Endothelial cell of umbilical vein (primary cell): Measurements from ENCODE around the gene MSH4. TPM values are rescaled to one million over a fixed set of nuclear protein-coding genes. Genes with fewer than 3 reads are reported as not detected.

Experiments
- BruUV-seq: library from RNA; stranded (reverse); fragments of 400-500 nt; replicated peaks from 2 replicates; lab custom pipeline; 2021; lab: Mats Ljungman, UMichigan
- CTCF ChIA-PET: fragments of 300-600, 350-600 bp; sonication (Branson Sonifier 250); formaldehyde crosslinking; loops from one replicate; lab custom pipeline; 2021; ENCODE audit warnings: antibody characterized with exemption, inconsistent platforms; lab: Charles Lee
- POLR2A ChIA-PET: fragments of 300-600, 350-600 bp; sonication (Branson Sonifier 250); formaldehyde crosslinking; loops from one replicate; lab custom pipeline; 2021; ENCODE audit warnings: antibody characterized with exemption, inconsistent platforms; lab: Charles Lee
- DNase-seq: peaks from one replicate; pipeline ENCODE4 v3.0.0-alpha.2; 2011; ENCODE audit warnings: low read depth, low spot score
- FAIRE-seq: peaks from 2 replicates; lab custom pipeline; 2011; peaks lifted over from hg19 to GRCh38; lab: Jason Lieb, UNC
- H2AFZ ChIP-seq: 2 replicates; pipeline ENCODE4 v1.6.0; 2012; ENCODE audit warnings: low read depth, low read length, control low read depth, inconsistent platforms
- H3K27ac ChIP-seq: 2 replicates; pipeline ENCODE4 v1.5.1; 2011; ENCODE audit warnings: low read depth, mild to moderate bottlenecking, control low read depth, low read length, moderate library complexity; ENCODE audit not compliant: insufficient read depth
- H3K27me3 ChIP-seq, 2 experiments: 2 replicates each; pipeline versions ENCODE4 v1.6.0 to v1.6.1; 2011; ENCODE audit warnings: low read length in 2 of 2, mixed read lengths in 1 of 2; ENCODE audit not compliant: control insufficient read depth in 2 of 2, insufficient read depth in 2 of 2
- H3K36me3 ChIP-seq, 2 experiments: 2 replicates in 1 of 2; 3 replicates in 1 of 2; pipeline ENCODE4 v1.5.1; 2011; ENCODE audit warnings: low read length in 2 of 2, mild to moderate bottlenecking in 1 of 2, moderate library complexity in 1 of 2; ENCODE audit not compliant: control insufficient read depth in 2 of 2, insufficient read depth in 2 of 2; ENCODE audit errors: extremely low read depth in 1 of 2
- H3K4me1 ChIP-seq: 3 replicates; pipeline ENCODE4 v1.5.1; 2011; ENCODE audit warnings: mild to moderate bottlenecking, low read length; ENCODE audit not compliant: control insufficient read depth, insufficient read depth; ENCODE audit errors: extremely low read depth
- H3K4me2 ChIP-seq: 2 replicates; pipeline ENCODE4 v1.6.1; 2011; ENCODE audit warnings: low read length, control low read depth, mixed read lengths; ENCODE audit not compliant: insufficient read depth
- H3K4me3 ChIP-seq, 3 experiments: fragments of 200-600 bp in 1 of 3; sonication (generic), shearing (Covaris generic) in 1 of 3; replicated peaks in 1 of 3; 2 replicates each; pipeline ENCODE4 v1.5.1; 2011 to 2016; ENCODE audit warnings: control low read depth in 3 of 3, low read length in 3 of 3, mild to moderate bottlenecking in 2 of 3, inconsistent platforms in 1 of 3, low read depth in 1 of 3, moderate library complexity in 1 of 3; ENCODE audit not compliant: insufficient read depth in 1 of 3
- H3K79me2 ChIP-seq: 2 replicates; pipeline ENCODE4 v1.6.0; 2012; ENCODE audit warnings: low read length, inconsistent platforms; ENCODE audit not compliant: control insufficient read depth, insufficient read depth
- H3K9ac ChIP-seq: replicated peaks from 2 replicates; pipeline ENCODE3; 2011; ENCODE audit warnings: low read length, control low read depth; ENCODE audit not compliant: insufficient read depth; ENCODE audit errors: extremely low read depth
- H3K9me1 ChIP-seq: replicated peaks from 3 replicates; pipeline ENCODE4 v1.6.0; 2011; ENCODE audit warnings: mild to moderate bottlenecking, low read length; ENCODE audit not compliant: control insufficient read depth, insufficient read depth; ENCODE audit errors: extremely low read depth
- H3K9me3 ChIP-seq: replicated peaks from 2 replicates; pipeline ENCODE4 v1.5.1; 2012; ENCODE audit warnings: low read length, inconsistent platforms; ENCODE audit not compliant: control insufficient read depth, insufficient read depth
- H4K20me1 ChIP-seq: replicated peaks from 2 replicates; pipeline ENCODE3; 2011; ENCODE audit warnings: mild to moderate bottlenecking, low read length; ENCODE audit not compliant: control insufficient read depth, insufficient read depth; ENCODE audit errors: extremely low read depth
- EZH2 ChIP-seq: IDR thresholded peaks from 2 replicates; pipeline ENCODE4 v1.6.1; 2012; ENCODE audit warnings: borderline replicate concordance, low read depth, mild to moderate bottlenecking, moderate library complexity, low read length, inconsistent platforms; ENCODE audit not compliant: severe bottlenecking
- FOS ChIP-seq: IDR thresholded peaks from 2 replicates; pipeline ENCODE4 v1.6.1; 2011; ENCODE audit warnings: mild to moderate bottlenecking, low read length, moderate library complexity, borderline replicate concordance; ENCODE audit not compliant: insufficient read depth
- GATA2 ChIP-seq: IDR thresholded peaks from 2 replicates; pipeline ENCODE4 v1.7.0; 2011; ENCODE audit warnings: low read depth, mild to moderate bottlenecking, moderate library complexity, mixed read lengths, low read length; ENCODE audit not compliant: insufficient read length, insufficient read depth
- JUN ChIP-seq: IDR thresholded peaks from 2 replicates; pipeline ENCODE4 v1.6.1; 2011; ENCODE audit warnings: borderline replicate concordance, low read depth; ENCODE audit not compliant: insufficient read length, insufficient read depth
- MAX ChIP-seq: IDR thresholded peaks from 2 replicates; pipeline ENCODE4 v1.6.1; 2011; ENCODE audit not compliant: insufficient read depth, insufficient read length
- POLR2A ChIP-seq: IDR thresholded peaks from 2 replicates; pipeline ENCODE4 v1.6.1; 2012; ENCODE audit warnings: low read depth, mild to moderate bottlenecking, control low read depth, low read length
- POLR2AphosphoS5 ChIP-seq: IDR thresholded peaks from 2 replicates; pipeline ENCODE4 v1.6.1; 2012; ENCODE audit warnings: low read depth, mild to moderate bottlenecking, control low read depth, low read length, moderate library complexity; ENCODE audit not compliant: insufficient read depth
- dilution Hi-C: fragments of 300-500 bp; cut with MboI; formaldehyde crosslinking; loops from one replicate; pipeline ENCODE4 v1.15.0; 2019; ENCODE audit warnings: low sequenced_read_pairs; ENCODE audit not compliant: extremely low pct_ligation_motif_present
- intact Hi-C: fragments of 100-400 bp; cut with micrococcal nuclease; formaldehyde crosslinking; loops from one replicate; pipeline ENCODE4 v1.10.0; 2022
- polyA plus RNA-seq, 4 experiments: library from polyadenylated mRNA; depleted of rRNA in 3 of 4; stranded (reverse) in 3 of 4; unstranded in 1 of 4; fragments of >200 nt; gene quantifications; 2 replicates each; pipeline versions ENCODE4 v1.2.1 to v1.2.3, GENCODE V29; 2011 to 2012; ENCODE audit warnings: missing spikeins in 1 of 4
- total RNA-seq: library from RNA; stranded (reverse); gene quantifications from 2 replicates; pipeline ENCODE4 v1.2.3, GENCODE V29; 2021

MSH4 gene
- total and polyA plus RNA-seq, 2 donors (not counting 3 experiments of a cell fraction or from before 2014, with no cell fraction given): 0.01 to 0.29 TPM

GRCh38 chr1:75855010-75855409, 58.3 kb downstream of the MSH4 start:
- FAIRE-seq (no peak), DNase-seq (no peak)
- no peak overlapping the region for H3K9ac ChIP-seq
- H4K20me1 ChIP-seq: no peaks in the 10 kb centered on the region
- H3K4me2 ChIP-seq: no peak overlapping the region
- no peak overlapping the region for H3K27ac ChIP-seq
- TF ChIP-seq POLR2AphosphoS5: no peak
- TF ChIP-seq GATA2: no peak
- TF ChIP-seq POLR2A: no peak
- no peak for TF ChIP-seq MAX
- no peak for TF ChIP-seq EZH2
- TF ChIP-seq JUN: no peak
- no peaks in the 10 kb centered on the region for H3K4me1 ChIP-seq
- H3K9me1 ChIP-seq: no peaks in the 10 kb centered on the region
- dilution Hi-C loops (no loop called here), intact Hi-C loops (no loop called here)
- ChIA-PET POLR2A (no interaction called here), CTCF (no interaction called here)
- no peaks in the 10 kb centered on the region for H3K36me3 ChIP-seq
- no peaks in the 10 kb centered on the region for H3K27me3 ChIP-seq
- H3K9me3 ChIP-seq: no peaks in the 10 kb centered on the region
- H2AFZ ChIP-seq: no peak overlapping the region
- no peak overlapping the region for H3K4me3 ChIP-seq
- BruUV-seq: no TSS peak
- no peaks in the 10 kb centered on the region for H3K79me2 ChIP-seq

- no peaks in the 10 kb centered on the region for H3K9me3 ChIP-seq
- BruUV-seq: no TSS peak
- CTCF ChIA-PET: no interaction called here
- FAIRE-seq (no peak), DNase-seq (no peak)
- POLR2A ChIA-PET: no interaction called here
- H2AFZ ChIP-seq: no peak overlapping the region
- H3K4me3 ChIP-seq: no peak overlapping the region
- no peak overlapping the region for H3K9ac ChIP-seq
- no peaks in the 10 kb centered on the region for H3K27me3 ChIP-seq
- no peaks in the 10 kb centered on the region for H3K4me1 ChIP-seq
- H3K36me3 ChIP-seq: no peaks in the 10 kb centered on the region
- H3K9me1 ChIP-seq: no peaks in the 10 kb centered on the region
- no peaks in the 10 kb centered on the region for H4K20me1 ChIP-seq
- dilution Hi-C loops (no loop called here), intact Hi-C loops (no loop called here)
- no peaks in the 10 kb centered on the region for H3K79me2 ChIP-seq
- H3K27ac ChIP-seq: no peak overlapping the region
- H3K4me2 ChIP-seq: no peak overlapping the region
- TF ChIP-seq FOS (no peak), GATA2 (no peak)
Measured at GRCh38 chr1:75855734-75856133, 59.1 kb downstream of the MSH4 start.
